HepG2 (cell line): ENCODE results near the gene ZFP1. TPM values are rescaled to one million over a fixed set of nuclear protein-coding genes. Genes with fewer than 3 reads are reported as not detected.

ENCODE experiments used
- ATM ChIP-seq: fragments of 450-650 bp; IDR thresholded peaks from 2 replicates; pipeline ENCODE4 v1.7.1; 2017; ENCODE audit warnings: mild to moderate bottlenecking, borderline replicate concordance
- DMAP1 ChIP-seq: IDR thresholded peaks from 2 replicates; pipeline ENCODE4 v1.6.1; 2016
- DRAP1 ChIP-seq: IDR thresholded peaks from 2 replicates; pipeline ENCODE4 v1.6.1; 2016; ENCODE audit warnings: missing genetic modification reagents, missing compliant biosample characterization
- IRF1 ChIP-seq: sonication (generic); formaldehyde crosslinking; IDR thresholded peaks from 2 replicates; pipeline ENCODE4 v1.4.0; 2020; ENCODE audit warnings: low read depth, mild to moderate bottlenecking, missing genetic modification reagents
- KLF9 ChIP-seq: IDR thresholded peaks from 2 replicates; pipeline ENCODE4 v1.6.1; 2016; ENCODE audit warnings: low read depth
- NPAS2 ChIP-seq: sonication (generic); formaldehyde crosslinking; IDR thresholded peaks from 2 replicates; pipeline ENCODE4 v1.8.0; 2022; ENCODE audit warnings: mild to moderate bottlenecking, missing genetic modification reagents, borderline replicate concordance
- RBAK ChIP-seq: sonication (generic); formaldehyde crosslinking; IDR thresholded peaks from 2 replicates; pipeline ENCODE4 v1.5.1; 2020; ENCODE audit warnings: mild to moderate bottlenecking, missing genetic modification reagents
- TARDBP ChIP-seq: sonication (generic); formaldehyde crosslinking; IDR thresholded peaks from 2 replicates; pipeline ENCODE4 v1.8.0; 2022; ENCODE audit warnings: mild to moderate bottlenecking, missing genetic modification reagents
- THAP8 ChIP-seq: sonication (generic); formaldehyde crosslinking; IDR thresholded peaks from 2 replicates; pipeline ENCODE4 v1.5.1; 2020; ENCODE audit warnings: missing genetic modification reagents, mild to moderate bottlenecking, borderline replicate concordance
- ZNF414 ChIP-seq: sonication (generic); formaldehyde crosslinking; IDR thresholded peaks from 2 replicates; pipeline ENCODE4 v1.5.0; 2020; ENCODE audit warnings: missing genetic modification reagents
- ZNF468 ChIP-seq: sonication (generic); formaldehyde crosslinking; IDR thresholded peaks from 2 replicates; pipeline ENCODE4 v1.8.0; 2022; ENCODE audit warnings: mild to moderate bottlenecking, moderate library complexity, missing genetic modification reagents
- ZNF710 ChIP-seq: sonication (generic); formaldehyde crosslinking; IDR thresholded peaks from 2 replicates; pipeline ENCODE4 v1.5.0; 2020; ENCODE audit warnings: mild to moderate bottlenecking, missing genetic modification reagents, borderline replicate concordance
- polyA plus RNA-seq, 8 experiments: library from polyadenylated mRNA; depleted of rRNA in 3 of 8; stranded (reverse) in 7 of 8; unstranded in 1 of 8; fragments of >200 nt; fragmentation: Illumina TruSeq in 4 of 8; extraction: Trizol in 4 of 8; gene quantifications; 2 replicates each; pipeline versions ENCODE4 v1.2.1 to v1.2.3, GENCODE V29; 2011 to 2016; ENCODE audit warnings: low read depth in 4 of 8, missing spikeins in 1 of 8, mixed read lengths in 1 of 8; ENCODE audit not compliant: insufficient read depth in 1 of 8
- total RNA-seq, 5 experiments: library from RNA; depleted of rRNA; stranded (reverse); fragments of >200 nt; fragmentation: Illumina TruSeq; extraction: Trizol; gene quantifications; 2 replicates each; pipeline ENCODE4 v1.2.3, GENCODE V29; 2016; ENCODE audit warnings: low read depth in 1 of 5
- TF ChIP-seq, protein P1 (sequence below): sonication (generic); formaldehyde crosslinking; IDR thresholded peaks from 2 replicates; pipeline ENCODE4 v1.5.0; 2020; ENCODE audit warnings: missing genetic modification reagents
- TF ChIP-seq, protein P2 (sequence below): sonication (generic); formaldehyde crosslinking; IDR thresholded peaks from 2 replicates; pipeline ENCODE4 v1.5.0; 2020; ENCODE audit warnings: mild to moderate bottlenecking, missing genetic modification reagents, moderate library complexity
- TF ChIP-seq, protein P3 (sequence below): sonication (generic); formaldehyde crosslinking; IDR thresholded peaks from 2 replicates; pipeline ENCODE4 v1.4.0; 2020; ENCODE audit warnings: mild to moderate bottlenecking, missing genetic modification reagents
- TF ChIP-seq, protein P4 (sequence below): sonication (generic); formaldehyde crosslinking; IDR thresholded peaks from 2 replicates; pipeline ENCODE4 v1.4.0; 2020; ENCODE audit warnings: missing genetic modification reagents

The ZFP1 gene
- total and polyA plus RNA-seq, 2 of the 13 experiments (the other 11 are each of a cell fraction or from before 2014, with no cell fraction given): 8.3 to 14.0 TPM

GRCh38 chr16:75148311-75149195 lies at the start of gene ZFP1 (continued):
- TF ChIP-seq ZNF414 (CRISPR knock-in tag) (peak; percentile 91; the same call in 1 of the 2 replicates), IRF1 (CRISPR knock-in tag) (no peak), ZNF710 (peak; percentile 80), DRAP1 (CRISPR knock-in tag) (peak; percentile 39; the same call in 1 of the 2 replicates), THAP8 (CRISPR knock-in tag) (0 out of 2 replicates have a peak, but pooled peaks have one; percentile 51), TARDBP (CRISPR knock-in tag) (peak; percentile 95; the same call in 1 of the 2 replicates), RBAK (CRISPR knock-in tag) (no peak; the same call in 1 of the 2 replicates), NPAS2 (no peak), ZNF468 (CRISPR knock-in tag) (peak; percentile 29; the same call in 1 of the 2 replicates), KLF9 (CRISPR knock-in tag) (0 out of 2 replicates have a peak, but pooled peaks have one; percentile 70), ATM (no peak), DMAP1 (peak; percentile 98)
- TF ChIP-seq, protein P1, sequence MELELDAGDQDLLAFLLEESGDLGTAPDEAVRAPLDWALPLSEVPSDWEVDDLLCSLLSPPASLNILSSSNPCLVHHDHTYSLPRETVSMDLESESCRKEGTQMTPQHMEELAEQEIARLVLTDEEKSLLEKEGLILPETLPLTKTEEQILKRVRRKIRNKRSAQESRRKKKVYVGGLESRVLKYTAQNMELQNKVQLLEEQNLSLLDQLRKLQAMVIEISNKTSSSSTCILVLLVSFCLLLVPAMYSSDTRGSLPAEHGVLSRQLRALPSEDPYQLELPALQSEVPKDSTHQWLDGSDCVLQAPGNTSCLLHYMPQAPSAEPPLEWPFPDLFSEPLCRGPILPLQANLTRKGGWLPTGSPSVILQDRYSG: peak; percentile 89
- TF ChIP-seq, protein P2, sequence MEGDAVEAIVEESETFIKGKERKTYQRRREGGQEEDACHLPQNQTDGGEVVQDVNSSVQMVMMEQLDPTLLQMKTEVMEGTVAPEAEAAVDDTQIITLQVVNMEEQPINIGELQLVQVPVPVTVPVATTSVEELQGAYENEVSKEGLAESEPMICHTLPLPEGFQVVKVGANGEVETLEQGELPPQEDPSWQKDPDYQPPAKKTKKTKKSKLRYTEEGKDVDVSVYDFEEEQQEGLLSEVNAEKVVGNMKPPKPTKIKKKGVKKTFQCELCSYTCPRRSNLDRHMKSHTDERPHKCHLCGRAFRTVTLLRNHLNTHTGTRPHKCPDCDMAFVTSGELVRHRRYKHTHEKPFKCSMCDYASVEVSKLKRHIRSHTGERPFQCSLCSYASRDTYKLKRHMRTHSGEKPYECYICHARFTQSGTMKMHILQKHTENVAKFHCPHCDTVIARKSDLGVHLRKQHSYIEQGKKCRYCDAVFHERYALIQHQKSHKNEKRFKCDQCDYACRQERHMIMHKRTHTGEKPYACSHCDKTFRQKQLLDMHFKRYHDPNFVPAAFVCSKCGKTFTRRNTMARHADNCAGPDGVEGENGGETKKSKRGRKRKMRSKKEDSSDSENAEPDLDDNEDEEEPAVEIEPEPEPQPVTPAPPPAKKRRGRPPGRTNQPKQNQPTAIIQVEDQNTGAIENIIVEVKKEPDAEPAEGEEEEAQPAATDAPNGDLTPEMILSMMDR (CRISPR knock-in tag): peak; percentile 23; the same call in 1 of the 2 replicates
- TF ChIP-seq, protein P3, sequence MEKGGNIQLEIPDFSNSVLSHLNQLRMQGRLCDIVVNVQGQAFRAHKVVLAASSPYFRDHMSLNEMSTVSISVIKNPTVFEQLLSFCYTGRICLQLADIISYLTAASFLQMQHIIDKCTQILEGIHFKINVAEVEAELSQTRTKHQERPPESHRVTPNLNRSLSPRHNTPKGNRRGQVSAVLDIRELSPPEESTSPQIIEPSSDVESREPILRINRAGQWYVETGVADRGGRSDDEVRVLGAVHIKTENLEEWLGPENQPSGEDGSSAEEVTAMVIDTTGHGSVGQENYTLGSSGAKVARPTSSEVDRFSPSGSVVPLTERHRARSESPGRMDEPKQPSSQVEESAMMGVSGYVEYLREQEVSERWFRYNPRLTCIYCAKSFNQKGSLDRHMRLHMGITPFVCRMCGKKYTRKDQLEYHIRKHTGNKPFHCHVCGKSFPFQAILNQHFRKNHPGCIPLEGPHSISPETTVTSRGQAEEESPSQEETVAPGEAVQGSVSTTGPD: no peak
- TF ChIP-seq, protein P4, sequence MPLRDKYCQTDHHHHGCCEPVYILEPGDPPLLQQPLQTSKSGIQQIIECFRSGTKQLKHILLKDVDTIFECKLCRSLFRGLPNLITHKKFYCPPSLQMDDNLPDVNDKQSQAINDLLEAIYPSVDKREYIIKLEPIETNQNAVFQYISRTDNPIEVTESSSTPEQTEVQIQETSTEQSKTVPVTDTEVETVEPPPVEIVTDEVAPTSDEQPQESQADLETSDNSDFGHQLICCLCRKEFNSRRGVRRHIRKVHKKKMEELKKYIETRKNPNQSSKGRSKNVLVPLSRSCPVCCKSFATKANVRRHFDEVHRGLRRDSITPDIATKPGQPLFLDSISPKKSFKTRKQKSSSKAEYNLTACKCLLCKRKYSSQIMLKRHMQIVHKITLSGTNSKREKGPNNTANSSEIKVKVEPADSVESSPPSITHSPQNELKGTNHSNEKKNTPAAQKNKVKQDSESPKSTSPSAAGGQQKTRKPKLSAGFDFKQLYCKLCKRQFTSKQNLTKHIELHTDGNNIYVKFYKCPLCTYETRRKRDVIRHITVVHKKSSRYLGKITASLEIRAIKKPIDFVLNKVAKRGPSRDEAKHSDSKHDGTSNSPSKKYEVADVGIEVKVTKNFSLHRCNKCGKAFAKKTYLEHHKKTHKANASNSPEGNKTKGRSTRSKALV (CRISPR knock-in tag): no peak
